HFFc6 (cell line): ENCODE results near the gene TAF5L. TPM values are rescaled to one million over a fixed set of nuclear protein-coding genes. Genes with fewer than 3 reads are reported as not detected.

ENCODE experiments used
- DNase-seq: peaks from one replicate; pipeline ENCODE4 v3.0.0-alpha.2; 2018
- H3K27ac Mint-ChIP-seq: 2 replicates; pipeline ENCODE4 v1.8.0; 2020; ENCODE audit warnings: mild to moderate bottlenecking, mixed read lengths
- H3K27me3 Mint-ChIP-seq: 2 replicates; pipeline ENCODE4 v1.8.0; 2021; ENCODE audit warnings: mild to moderate bottlenecking, moderate library complexity, mixed read lengths; ENCODE audit not compliant: insufficient read depth
- H3K36me3 Mint-ChIP-seq: 2 replicates; pipeline ENCODE4 v1.8.0; 2021; ENCODE audit warnings: low read depth, mixed read lengths
- H3K4me1 Mint-ChIP-seq: 2 replicates; pipeline ENCODE4 v1.8.0; 2020; ENCODE audit warnings: low read depth, mixed read lengths
- H3K4me3 Mint-ChIP-seq: 2 replicates; pipeline ENCODE4 v1.8.0; 2020; ENCODE audit warnings: mild to moderate bottlenecking, moderate library complexity, mixed read lengths
- H3K9me3 Mint-ChIP-seq: 2 replicates; pipeline ENCODE4 v1.8.0; 2020; ENCODE audit warnings: mild to moderate bottlenecking, mixed read lengths
- total RNA-seq, 6 experiments: library from RNA; stranded (reverse); fragmentation: NEBNext Ultra II Directional; extraction: Animal tissue kit (Norgen Biotek cat#: 25700); gene quantifications; 2 replicates in 1 of 6; 3 replicates in 5 of 6; pipeline ENCODE4 v1.2.3, GENCODE V29; 2021
- TF ChIP-seq, protein P1 (sequence below): fragments of 200-600 bp; sonication (generic); IDR thresholded peaks from 2 replicates; pipeline ENCODE4 v1.5.0; 2021; ENCODE audit warnings: antibody characterized with exemption, mild to moderate bottlenecking

Gene TAF5L
- total RNA-seq, 6 experiments from 2014 or later: 17.6 to 20.7 (median 20.3) TPM

DNA sequence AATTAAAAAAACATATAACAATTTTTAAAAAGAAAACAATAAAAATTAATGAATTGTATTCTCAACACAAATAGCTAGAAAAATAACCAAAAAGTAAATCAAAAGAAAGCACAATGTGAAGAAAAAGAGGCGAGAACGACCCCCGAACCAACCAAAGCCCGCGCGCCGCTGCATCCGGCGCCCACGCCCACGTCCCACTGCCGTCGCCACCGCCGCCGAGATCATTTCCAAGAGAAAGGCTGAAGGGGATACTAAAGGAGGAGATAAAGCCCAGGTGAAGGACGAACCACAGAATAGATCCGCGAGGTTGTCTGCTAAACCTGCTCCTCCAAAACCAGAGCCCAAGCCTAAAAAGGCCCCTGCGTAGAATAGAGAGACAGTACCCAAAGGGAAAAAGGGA is 55.6 kb downstream of the TAF5L start:
- Mint-ChIP-seq H3K36me3 (no peaks in the 10 kb centered on the region), H3K27ac (no peak overlapping the region), H3K9me3 (no peaks in the 10 kb centered on the region), H3K4me1 (no peaks in the 10 kb centered on the region), H3K27me3 (peaks cover 14% of the 10 kb centered on the region; the same call in 1 of the 2 replicates), H3K4me3 (no peak overlapping the region)
- no peak for DNase-seq
- TF ChIP-seq, protein P1, sequence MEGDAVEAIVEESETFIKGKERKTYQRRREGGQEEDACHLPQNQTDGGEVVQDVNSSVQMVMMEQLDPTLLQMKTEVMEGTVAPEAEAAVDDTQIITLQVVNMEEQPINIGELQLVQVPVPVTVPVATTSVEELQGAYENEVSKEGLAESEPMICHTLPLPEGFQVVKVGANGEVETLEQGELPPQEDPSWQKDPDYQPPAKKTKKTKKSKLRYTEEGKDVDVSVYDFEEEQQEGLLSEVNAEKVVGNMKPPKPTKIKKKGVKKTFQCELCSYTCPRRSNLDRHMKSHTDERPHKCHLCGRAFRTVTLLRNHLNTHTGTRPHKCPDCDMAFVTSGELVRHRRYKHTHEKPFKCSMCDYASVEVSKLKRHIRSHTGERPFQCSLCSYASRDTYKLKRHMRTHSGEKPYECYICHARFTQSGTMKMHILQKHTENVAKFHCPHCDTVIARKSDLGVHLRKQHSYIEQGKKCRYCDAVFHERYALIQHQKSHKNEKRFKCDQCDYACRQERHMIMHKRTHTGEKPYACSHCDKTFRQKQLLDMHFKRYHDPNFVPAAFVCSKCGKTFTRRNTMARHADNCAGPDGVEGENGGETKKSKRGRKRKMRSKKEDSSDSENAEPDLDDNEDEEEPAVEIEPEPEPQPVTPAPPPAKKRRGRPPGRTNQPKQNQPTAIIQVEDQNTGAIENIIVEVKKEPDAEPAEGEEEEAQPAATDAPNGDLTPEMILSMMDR: no peak

DNA sequence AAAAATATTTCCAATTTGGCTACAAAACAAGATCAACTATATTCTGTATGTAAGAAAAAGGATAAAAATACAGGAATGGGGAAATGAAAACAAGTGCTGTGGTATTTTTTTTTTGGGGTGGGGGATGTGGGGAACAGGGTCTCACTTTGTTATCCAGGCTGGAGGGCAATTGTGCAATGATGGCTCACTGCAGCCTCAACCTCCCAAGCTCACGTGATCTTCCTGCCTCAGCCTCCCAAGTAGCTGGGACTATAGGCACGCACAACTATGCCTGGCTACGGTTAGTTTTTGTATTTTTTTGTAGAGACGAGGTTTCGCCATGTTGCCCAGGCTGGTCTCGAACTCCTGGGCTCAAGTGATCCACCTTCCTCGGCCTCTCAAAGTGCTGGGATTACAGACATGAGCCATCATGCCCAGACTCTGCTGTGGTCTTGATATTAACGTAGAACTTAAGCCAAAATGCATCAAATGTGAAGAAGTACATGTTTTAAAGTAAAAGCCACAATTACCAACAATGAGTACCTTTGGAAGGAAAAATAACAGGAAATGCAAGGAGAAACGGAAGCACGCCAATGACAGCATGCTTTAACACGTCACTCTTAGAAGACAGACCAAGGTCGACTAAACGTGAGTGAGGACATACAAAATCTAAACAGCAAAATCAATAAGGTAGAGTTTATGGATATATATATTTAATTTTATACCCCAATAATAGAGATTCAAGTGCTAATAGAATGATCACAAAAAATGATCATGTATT is 58.6 kb downstream of the TAF5L start:
- no peak for DNase-seq
- TF ChIP-seq, protein P1: no peak
- H3K27me3 Mint-ChIP-seq: peaks cover 7% of the 10 kb centered on the region; the same call in 1 of the 2 replicates
- peaks cover 10% of the 10 kb centered on the region for H3K4me1 Mint-ChIP-seq
- no peaks in the 10 kb centered on the region for H3K36me3 Mint-ChIP-seq
- no peaks in the 10 kb centered on the region for H3K9me3 Mint-ChIP-seq
- no peak overlapping the region for H3K4me3 Mint-ChIP-seq
- H3K27ac Mint-ChIP-seq: no peak overlapping the region

DNA sequence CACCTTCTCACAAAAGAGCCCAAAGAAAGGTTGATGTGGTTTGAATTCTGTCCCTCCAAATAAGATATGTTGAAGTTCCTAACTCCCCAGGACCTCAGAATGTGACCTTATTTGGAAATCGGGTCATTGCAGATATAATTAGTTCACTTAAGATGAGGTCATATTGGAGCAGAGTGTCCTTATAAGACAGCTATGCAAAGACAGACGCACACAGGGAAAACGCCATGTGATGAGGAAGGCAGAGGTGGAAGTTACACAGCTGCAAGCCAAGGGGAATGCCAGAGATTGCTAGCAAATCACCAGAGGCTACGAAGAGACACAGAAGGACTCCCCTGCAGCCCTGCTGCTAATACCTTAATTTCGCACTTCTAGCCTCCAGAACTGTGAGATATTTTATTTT is 62.2 kb downstream of the TAF5L start:
- H3K9me3 Mint-ChIP-seq: no peaks in the 10 kb centered on the region
- no peak for DNase-seq
- H3K27me3 Mint-ChIP-seq: no peaks in the 10 kb centered on the region; the same call in 1 of the 2 replicates
- H3K4me1 Mint-ChIP-seq: peaks cover 18% of the 10 kb centered on the region
- H3K4me3 Mint-ChIP-seq: no peak overlapping the region
- TF ChIP-seq, protein P1: no peak
- no peaks in the 10 kb centered on the region for H3K36me3 Mint-ChIP-seq
- H3K27ac Mint-ChIP-seq: no peak overlapping the region

DNA sequence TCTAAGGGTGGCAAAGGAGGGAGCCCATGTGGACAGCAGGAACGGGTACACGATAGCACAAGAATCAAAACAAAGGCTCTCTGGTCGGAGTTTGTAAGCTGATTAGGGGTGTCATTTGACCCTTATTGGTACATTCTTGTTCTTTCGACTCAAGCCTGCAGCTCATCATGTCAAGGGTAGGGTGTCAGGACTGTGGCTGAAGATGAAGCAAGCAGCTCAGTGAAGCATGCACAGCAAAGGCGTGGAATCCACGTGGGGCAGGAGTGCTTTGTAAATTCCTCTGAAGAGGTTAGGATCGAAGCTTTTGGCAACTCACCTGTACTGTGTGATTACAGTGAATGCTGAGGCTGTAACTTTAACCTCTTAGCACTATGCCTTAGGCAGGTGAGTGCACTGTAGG is 62.7 kb downstream of the TAF5L start:
- H3K4me3 Mint-ChIP-seq: no peak overlapping the region
- no peaks in the 10 kb centered on the region for H3K9me3 Mint-ChIP-seq
- TF ChIP-seq, protein P1: no peak
- H3K27me3 Mint-ChIP-seq: no peaks in the 10 kb centered on the region; the same call in 1 of the 2 replicates
- H3K36me3 Mint-ChIP-seq: no peaks in the 10 kb centered on the region
- no peak overlapping the region for H3K27ac Mint-ChIP-seq
- no peak for DNase-seq
- peaks cover 18% of the 10 kb centered on the region for H3K4me1 Mint-ChIP-seq

DNA sequence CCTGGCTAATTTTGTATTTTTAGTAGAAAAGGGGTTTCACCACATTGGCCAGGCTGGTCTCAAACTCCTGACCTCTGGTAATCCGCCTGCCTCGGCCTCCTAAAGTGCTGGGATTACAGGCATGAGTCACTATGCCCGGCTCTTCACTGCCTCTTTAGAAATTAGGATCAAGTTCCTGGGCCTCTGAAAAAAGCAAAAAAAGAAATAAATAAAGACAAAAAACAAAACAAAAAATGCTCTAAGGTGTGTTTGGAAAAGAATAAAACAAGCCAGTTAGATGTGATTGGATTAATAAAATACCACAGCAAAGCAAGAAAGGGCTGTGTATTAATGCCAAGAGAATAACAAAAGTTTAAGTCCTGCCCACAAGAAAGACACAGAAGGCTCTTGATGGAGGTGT is 63.2 kb downstream of the TAF5L start:
- Mint-ChIP-seq H3K27me3 (no peaks in the 10 kb centered on the region; the same call in 1 of the 2 replicates), H3K36me3 (no peaks in the 10 kb centered on the region), H3K9me3 (no peaks in the 10 kb centered on the region), H3K4me3 (no peak overlapping the region), H3K4me1 (peaks cover 18% of the 10 kb centered on the region), H3K27ac (no peak overlapping the region)
- DNase-seq: no peak
- TF ChIP-seq, protein P1: no peak
